Endothelial cell of umbilical vein (primary cell): ENCODE results near the gene RCOR1.

Experiments used
- EZH2 ChIP-seq: IDR thresholded peaks from 2 replicates; pipeline ENCODE4 v1.6.1; 2012; ENCODE audit warnings: borderline replicate concordance, low read depth, mild to moderate bottlenecking, moderate library complexity, low read length, inconsistent platforms; ENCODE audit not compliant: severe bottlenecking
- POLR2A ChIP-seq: IDR thresholded peaks from 2 replicates; pipeline ENCODE4 v1.6.1; 2012; ENCODE audit warnings: low read depth, mild to moderate bottlenecking, control low read depth, low read length
- TF ChIP-seq, protein P1 (sequence below), 2 donors: IDR thresholded peaks; 1 replicate in 1 of 2; 2 replicates in 1 of 2; pipeline ENCODE4 v1.5.1; 2011; ENCODE audit warnings: low read length in 2 of 2, mild to moderate bottlenecking in 2 of 2, moderate library complexity in 2 of 2, control low read depth in 1 of 2, inconsistent platforms in 1 of 2, low read depth in 1 of 2; ENCODE audit not compliant: insufficient read depth in 1 of 2; ENCODE audit errors: extremely low read depth in 1 of 2

DNA sequence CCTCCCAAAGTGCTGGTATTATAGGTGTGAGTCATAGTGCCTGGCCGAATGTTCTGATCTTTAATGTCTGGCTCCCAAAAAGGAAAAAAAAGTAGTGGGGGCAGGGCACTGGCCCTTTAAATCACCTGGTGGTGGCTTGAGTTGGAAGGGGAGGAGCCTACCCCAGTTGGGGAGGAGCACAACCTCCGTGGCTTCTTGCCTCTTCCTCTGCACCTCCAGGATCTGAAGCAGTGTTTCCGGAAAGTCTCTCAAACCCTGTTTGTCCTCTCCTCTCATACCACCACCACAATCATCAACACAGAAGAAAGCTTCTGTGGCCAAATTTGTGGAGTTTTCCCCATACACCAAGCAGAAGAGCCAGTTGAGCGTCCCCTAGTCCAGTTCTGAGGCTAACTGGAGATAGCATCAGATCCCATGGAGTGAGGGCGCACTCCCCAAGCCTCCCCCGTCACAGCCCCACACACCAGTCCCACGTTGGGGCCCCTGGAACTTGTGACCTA lies 24.3 kb upstream of the RCOR1 start:
- TF ChIP-seq, protein P1, sequence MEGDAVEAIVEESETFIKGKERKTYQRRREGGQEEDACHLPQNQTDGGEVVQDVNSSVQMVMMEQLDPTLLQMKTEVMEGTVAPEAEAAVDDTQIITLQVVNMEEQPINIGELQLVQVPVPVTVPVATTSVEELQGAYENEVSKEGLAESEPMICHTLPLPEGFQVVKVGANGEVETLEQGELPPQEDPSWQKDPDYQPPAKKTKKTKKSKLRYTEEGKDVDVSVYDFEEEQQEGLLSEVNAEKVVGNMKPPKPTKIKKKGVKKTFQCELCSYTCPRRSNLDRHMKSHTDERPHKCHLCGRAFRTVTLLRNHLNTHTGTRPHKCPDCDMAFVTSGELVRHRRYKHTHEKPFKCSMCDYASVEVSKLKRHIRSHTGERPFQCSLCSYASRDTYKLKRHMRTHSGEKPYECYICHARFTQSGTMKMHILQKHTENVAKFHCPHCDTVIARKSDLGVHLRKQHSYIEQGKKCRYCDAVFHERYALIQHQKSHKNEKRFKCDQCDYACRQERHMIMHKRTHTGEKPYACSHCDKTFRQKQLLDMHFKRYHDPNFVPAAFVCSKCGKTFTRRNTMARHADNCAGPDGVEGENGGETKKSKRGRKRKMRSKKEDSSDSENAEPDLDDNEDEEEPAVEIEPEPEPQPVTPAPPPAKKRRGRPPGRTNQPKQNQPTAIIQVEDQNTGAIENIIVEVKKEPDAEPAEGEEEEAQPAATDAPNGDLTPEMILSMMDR (IDR thresholded peaks at IDR 0.05; ENCODE audit: extremely low read depth in 1 of 2, insufficient read depth in 1 of 2, low read depth in 1 of 2, low read length in 2 of 2) = no peak
- TF ChIP-seq EZH2 = no peak
- no peak for TF ChIP-seq POLR2A
